ENCODE results near the gene RFPL2.
"Not testable (repeated sequence)": the region's sequence is repeated elsewhere in the genome, so short reads cannot be mapped to it uniquely, and the experiment has no call there.

Gene RFPL2

DNA sequence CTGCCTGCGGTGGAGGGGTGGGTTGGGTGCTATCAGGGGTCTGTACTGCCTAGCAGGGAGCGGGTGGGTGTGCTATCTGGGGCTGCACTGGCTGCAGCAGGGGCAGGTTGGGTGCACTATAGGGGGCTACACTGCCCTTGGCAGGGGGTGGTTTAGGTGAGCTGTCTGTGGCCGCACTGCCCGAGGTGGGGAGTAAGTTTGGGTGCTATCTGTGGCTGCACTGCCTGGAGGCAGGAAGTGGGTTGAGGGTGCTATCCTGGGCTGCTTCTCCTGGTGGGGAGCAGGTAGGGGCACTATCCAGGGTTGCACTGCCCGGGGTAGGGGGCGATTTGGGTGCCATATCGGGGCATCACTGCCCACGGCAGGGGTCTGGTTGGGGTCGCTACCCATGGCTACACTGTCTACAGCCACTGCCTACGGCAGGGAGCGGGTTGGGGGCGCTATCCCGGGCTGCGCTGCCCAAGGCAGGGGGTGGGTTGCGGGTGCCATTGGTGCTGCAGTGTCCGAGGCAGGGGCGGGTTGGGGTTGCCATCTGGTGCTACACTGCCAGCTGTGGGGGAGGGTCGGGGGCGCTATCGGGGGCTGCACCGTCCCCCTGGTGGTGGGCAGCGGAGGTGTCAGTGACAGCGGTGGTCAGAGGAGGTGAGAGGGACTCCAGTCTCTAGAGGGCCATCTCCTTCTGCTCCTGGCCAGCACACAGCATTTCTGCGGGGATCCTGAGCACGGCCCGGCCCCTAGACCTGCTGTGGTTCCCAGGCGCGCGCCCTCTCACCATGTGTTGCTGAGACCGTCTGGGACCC lies 1.3 kb upstream of the RFPL2 start:
- peak; percentile 50 for DNase-seq

DNA sequence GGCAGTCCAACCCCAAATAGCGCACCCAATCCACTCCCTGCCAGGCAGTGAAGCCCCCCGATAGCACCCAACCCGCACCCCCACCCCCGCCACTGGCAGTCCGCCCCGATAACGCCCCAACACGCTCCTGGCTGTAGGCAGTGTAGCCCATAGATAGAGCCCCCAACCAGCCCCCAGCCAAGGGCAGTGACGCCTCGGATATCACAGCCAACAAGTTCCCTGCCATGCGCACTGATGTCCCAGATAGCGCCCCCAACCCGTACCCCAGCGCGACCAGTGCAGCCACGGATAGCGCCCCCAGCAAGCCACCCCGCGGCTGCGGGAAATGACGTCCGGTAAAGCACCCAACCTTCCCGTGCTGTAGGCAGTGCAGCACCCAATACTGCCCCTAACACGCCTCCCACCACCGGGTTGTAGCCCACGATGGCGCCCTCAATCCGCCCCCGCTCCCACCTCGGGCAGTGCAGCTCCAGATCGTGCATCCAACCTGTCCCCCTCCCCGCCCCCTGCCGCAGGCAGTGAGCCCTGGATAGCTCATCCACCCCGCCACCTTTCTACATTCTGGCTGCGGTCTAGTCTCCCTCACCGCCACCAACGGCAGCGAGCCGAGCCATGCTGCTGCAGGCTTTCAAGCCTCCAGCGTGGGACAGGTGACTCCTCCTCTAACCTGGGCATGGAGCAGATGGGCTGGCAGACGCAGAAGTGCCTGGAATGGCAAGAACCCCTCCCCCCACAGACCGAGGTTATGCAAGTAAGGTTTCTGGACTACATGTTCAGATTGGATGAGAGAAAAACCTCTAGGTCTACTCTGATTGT lies 625 bp downstream of the RFPL2 start:
- DNase-seq = peak; percentile 64

DNA sequence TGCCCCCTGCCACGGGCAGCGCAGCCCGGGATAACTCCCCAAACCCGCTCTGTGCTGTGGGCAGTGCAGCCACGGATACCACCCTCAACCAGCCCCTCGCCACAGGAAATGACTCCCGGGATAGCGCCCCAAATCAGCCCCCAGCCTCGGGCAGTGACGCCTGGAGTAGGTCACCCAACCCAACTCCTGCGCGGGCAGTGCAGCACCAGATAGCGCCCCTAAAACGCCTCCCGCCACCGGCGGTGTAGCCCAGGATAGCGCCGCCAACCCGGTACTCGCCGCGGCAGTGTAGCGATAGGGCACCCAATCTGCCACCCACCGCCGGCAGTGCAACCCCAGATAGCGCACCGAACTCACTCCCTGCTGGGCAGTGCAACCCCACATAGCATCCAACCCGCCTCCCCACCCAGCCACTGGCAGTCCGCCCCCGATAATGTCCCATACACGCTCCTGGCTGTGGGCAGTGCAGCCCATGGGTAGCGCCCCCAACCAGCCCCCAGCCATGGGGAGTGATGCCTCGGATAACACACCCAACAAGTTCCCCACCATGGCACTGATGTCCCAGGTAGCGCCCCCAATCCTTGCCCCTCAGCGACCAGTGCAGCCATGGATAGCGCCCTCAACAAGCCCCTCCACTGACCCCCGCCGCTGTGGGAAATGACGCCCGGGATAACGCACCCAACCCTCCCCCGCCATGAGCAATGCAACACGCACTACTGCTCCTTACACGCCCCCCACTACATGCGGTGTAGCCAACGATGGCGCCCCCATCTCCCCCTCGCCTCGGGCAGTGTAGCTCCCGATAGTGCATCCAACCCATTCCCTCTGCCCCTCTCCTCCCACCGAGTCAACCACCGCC lies 1.5 kb downstream of the RFPL2 start:
- no peak for DNase-seq

DNA sequence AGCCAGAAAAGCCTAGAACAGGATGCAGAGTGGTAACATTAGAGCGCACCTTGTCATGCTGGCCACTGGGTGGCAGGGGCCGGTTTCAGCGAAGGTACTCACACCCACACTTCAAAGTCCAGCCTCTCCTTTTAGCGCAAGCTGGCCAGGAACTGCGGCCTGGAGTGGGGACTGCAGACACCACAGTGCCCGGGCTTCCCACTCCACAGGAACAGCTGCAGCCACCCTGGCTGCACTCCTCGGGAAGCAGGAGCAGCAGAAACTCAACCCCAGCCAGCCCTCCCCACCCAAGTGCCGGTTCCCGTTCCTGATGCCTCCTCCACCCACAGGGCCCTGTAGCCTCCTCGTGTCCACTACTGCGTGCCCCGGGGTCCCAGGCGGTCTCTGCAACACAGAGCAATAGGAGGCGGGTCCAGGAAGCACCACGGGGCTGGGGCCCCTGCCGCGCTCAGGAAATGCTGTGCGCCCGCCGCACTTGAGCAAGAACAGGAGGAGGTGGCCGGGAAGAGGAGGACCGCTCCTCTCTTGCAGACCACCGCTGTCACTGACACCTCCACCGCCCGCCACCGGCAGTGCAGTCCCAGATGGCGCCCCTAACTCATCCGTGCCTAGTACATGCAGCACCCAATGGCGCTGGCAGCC lies 2.2 kb downstream of the RFPL2 start:
- peak; percentile 84 for DNase-seq

DNA sequence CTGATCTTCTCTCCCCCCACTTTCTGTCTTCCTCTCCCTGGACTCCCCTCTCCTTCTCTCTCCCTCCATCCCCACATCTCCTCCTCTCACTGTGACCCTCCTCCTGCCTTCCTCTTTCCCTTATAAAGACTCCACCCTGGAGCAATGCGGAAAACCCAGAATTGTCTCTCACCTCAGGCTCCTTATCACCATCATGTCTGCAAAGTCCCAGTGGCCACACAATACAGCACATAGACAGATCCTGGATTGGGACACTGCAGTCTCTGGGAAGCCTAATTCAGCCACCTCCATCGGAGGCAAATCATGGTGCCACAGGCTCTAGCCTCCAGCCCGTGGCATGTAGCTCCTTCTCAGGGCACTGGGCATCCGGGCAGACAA lies 2.7 kb downstream of the RFPL2 start:
- DNase-seq = no peak

DNA sequence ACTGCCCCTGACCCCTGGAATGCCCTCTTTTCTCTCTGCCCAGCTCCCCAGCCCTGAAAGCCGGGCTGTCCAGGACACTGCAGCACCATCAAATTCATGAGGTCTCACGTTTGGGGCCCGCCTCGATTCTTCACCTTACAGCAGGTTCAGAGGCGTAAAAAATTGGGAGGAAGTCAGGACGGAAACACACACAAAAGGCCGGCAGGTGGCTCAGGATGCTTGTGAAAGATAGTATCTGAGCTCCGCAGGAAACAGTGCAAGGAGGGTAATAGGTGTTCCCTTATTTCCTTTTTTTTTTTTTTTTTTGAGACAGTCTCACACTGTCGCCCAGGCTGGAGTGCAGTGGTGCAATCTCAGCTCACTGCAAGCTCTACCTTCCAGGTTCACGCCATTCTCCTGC lies 4.1 kb downstream of the RFPL2 start:
- DNase-seq = no peak

DNA sequence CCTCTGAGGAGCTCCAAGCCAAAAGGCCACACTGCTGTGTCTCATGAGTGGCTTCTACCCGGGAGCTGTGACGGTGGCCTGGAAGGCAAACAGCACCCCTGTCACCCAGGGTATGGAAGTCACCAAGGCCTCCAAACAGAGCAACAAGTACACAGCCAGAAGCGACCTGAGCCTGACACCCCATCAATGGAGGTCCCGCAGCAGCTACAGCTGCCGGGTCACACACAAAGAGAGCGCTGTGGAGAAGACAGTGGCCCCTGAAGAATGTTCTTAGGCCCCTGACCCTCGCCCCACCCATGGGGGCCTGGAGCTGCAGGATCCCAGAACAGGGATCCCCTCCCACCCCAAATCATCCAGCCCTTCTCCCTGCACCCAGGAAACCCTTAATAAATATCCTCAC lies 4.9 kb downstream of the RFPL2 start:
- no peak for DNase-seq

DNA sequence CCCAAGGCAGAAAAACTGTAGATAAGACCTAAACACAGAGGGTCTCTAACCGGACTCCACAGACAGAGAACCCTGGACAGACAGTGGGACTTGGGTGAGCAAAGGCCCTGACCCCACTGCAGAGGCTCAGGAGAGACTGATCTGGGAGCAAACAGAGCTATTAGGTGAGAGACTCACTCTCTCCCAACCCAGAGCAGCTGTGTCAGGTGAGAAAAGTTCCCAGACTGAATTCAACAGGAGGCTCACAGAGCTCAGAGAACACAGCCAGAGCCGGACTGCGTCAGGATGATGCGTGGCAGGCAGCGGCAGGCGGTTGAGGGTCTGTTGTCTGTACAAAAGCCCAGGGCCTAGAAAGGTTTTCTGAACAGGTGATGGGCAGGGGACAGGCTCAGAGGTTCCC lies 5.5 kb downstream of the RFPL2 start:
- DNase-seq = no peak

DNA sequence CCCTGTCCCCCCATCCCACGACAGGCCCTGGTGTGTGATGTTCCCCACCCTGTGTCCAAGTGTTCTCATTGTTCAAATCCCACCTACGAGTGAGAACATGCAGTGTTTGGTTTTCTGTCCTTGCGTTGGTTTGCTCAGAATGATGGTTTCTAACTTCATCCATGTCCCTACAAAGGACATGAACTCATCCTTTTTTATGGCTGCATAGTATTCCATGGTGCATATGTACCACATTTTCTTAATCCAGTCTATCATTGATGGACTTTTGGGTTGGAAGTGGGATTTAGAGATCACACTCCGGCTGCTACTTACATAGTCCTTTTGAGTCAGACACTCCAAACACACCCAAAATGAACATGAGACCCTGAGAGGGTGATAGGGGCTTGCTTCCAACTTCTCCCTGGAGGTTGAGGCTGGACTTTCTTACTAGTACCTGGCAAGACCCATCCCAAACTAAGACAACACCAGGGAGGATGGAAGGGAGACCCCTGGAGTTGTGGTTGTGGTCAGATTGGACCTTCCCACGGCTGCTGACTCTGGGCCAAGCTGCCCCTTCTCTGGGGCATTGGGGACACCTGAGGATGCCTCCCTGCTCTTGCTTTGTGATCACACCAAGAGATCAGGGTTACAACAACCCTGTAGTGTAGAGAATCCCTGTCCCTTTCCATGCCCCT lies 7.2 kb downstream of the RFPL2 start:
- not testable (repeated sequence) for DNase-seq

DNA sequence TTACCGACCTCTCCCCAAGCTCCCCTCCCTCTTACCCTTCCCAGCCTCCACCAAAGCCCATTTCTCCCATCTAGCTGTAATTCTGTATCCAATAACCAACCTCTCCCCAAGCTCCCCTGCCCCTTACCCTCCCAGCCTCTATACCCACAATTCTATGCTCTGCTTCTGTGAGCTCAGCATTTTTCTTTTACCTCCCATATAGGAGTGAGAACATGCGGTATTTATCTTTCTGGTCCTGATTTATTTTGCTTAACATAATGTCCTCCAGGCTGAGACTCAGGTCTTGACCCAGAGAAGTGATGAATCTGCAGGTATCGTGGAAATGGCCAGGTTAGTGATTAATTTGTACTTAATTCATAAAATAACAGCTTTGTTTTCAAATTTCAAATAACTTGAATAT lies 9.0 kb downstream of the RFPL2 start:
- DNase-seq = not testable (repeated sequence)

DNA sequence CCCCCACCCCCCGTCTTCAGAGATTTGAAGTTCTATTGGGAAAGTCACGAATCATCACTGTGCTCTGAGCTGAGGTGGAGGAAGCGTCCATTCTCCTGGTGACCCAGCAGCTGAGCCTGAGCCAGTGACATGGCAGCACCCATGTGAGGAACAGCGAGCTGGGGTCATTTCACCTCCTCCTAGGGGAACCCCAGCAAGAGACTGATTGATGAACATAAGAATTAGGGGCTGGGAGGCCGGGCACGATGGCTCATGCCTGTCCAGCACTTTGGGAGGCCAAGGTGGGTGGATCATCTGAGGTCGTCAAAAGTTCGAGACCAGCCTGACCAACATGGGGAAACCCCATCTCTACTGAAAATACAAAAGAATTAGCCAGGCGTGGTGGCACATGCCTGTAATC lies 11.5 kb downstream of the RFPL2 start:
- not testable (repeated sequence) for DNase-seq

DNA sequence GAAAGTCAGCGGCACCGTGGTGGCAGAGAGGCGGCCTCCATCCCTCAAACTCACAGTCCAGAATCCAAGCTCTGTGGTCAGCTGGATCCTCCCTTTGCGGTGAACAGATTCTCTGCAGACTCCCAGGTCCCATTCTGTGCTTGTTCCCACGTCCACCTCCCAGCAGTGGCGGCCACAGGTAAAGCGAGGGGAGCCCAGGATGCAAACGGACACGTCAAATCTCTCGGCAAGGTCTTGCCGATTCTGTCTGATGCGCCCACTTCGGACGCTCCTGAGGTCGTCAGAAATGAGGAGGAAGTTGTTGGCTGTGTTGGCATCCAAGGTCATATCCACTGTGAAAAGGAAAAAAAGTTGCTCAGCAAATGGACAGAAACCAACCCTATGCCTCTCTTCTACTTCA lies 13.9 kb downstream of the RFPL2 start:
- DNase-seq = not testable (repeated sequence)

DNA sequence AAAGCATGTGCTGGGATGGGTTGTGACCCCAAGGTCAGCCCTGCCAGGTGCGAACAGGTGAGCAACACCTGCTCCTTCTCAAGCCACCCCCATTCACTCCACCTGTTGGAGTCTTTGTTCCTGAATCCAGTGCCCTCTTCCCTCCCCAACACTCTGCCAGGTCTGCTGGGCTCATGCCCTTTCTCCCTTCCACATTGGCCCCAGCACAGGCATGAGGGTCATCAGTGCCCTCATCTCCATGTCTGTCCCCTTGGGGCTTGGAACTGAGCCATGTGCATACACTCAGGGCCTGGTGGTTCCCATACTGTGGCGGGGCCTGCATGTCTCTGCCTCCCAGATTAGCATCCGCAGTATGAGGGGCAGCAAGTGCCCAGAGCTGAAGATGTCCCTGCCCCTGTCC lies 19.1 kb downstream of the RFPL2 start:
- DNase-seq = peak; percentile 52

DNA sequence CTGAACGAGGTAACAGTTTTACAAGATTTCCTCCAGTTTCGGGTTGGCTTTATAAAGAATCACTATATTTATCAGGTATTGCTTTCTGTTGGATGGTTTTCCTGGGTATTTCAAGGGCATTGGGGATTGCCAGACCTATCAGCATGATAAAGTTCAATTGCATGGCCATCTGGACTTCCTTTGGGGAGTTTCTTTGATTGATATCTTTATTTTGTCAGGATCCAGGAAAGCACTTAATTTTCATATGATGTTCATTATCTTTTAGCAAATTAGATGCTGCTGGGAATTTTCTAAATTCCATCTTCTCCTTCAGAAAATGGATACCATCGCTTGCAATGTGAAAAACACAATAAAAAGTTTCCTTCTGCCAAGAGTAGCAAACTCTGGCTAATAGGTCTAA lies 21.2 kb downstream of the RFPL2 start:
- DNase-seq = no peak

DNA sequence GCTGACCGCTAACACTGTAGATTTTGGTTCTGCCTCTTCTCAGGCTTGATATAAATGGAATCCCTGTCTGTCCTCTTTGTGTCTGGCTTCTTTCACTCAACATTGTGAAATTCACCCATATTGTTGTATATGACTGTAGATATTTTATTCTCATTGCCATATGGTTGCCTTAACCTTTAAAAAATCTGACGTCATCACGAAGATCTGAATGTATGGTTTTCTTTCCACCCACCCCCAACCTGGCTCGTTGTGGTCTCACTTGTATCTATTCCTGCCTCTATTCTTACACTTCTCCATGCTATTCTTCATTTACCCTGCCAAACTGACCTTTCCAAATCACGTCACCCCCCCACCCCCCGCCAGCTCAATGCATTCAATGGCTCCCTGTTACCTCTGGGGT lies 23.8 kb downstream of the RFPL2 start:
- no peak for DNase-seq

DNA sequence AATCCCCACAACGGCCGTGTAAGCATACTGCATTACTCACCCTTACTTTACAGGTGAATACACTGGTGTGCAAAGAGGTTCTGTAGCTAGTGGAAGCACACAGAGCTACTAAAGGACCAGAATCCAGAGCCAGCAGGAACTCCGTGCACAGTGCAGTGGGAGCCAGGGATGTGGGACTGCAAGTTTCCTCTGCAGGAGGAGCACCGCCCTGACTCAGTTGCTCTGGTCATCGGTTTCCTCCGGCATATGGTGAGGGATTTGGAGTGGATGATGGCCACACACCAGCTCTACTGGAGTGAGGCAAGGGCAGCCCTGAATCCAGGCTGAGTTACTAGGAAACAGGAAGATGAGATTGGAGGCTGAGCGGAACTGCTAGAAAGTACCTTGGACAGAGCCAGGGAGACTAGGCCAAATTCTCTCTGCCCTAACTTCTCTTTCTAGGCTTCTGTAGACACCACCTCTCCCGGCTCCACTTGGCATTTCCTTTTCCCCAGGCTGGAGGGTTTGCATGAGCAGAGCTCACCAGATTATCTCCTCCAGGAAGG lies 27.6 kb downstream of the RFPL2 start:
- DNase-seq = no peak

DNA sequence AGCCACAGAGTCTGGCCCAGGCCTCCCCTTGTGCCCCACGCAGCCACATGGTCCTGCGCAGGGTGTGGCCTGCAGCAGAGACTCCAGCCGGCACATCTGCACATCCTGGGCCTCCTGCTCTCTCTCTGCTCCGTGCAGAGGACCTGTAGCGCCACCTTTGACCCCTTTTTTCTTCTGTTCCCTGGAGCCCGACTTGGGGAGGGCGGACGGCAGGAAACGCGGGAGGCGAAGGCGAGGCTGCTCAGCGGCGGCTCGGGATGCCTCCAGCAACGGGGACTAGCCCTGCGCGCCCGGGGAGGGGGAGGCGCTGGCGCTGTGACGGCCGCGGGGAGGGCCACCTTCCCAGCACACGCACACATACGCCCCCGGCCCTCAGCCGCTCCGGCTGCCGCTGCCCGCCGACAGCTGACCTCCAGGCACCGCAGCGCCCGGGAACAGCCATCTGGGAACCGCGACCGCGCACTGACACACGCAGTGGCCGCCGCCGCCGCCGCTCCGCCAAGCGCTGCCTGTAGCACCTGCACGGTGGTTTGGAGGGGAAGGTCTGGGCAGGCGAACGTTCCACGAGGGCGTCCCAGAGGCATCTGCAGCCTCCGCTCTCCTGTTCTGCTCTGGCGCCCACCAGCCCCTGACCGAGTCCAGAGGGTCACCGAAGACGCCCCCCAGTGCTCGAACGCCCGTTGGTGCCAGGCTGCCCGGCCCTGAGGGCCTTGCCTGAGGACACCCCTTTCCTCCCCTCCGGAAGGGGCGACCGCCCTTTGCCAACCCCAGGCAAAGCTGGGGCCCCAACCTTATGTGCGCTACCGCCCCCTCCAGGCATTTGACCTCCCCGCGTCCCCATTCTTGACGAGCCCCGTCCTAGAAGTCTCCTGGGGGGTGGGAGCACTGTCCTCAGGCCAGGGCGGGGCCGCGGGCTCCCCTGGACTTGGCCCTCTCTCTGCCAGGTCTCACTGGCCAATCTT lies 28.9 kb downstream of the RFPL2 start:
- DNase-seq = peak; percentile 58

DNA sequence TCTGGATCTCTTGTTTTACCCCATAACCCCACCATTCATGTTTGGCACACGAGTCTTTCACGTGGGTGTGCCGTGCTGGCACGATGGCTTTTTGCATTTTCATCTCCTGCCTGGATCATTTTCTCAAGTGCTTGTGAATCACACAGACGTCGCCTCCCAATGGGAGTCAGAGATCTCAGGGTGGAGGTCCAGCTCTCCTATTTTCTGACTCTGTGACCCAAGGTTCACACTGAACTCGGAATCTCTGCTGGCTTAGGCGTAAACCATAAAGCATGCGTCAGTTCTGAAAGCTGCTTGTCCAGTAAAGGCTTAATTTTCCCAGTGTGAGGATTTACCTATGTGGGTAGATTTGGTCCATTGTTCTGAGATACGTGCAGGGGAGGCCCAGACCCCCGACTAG lies 29.8 kb downstream of the RFPL2 start:
- DNase-seq = no peak

DNA sequence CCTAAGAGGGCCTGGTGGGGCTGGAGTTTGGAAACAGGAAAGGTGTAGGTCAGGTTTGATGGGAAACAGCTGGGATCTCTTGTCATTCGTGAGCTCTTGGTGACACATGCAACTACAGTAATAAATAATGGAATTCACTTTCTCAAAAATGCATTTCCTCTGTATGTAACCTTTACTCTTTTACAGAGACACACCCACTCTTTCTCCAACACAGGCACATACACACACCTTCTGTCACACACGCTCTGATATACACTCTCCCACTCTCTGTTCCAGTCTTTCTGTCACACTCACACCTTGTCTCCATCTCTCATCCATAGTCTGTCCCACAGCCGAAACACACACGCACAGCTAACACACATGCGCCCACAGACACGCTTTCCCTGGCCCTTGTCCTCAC lies 39.2 kb downstream of the RFPL2 start:
- DNase-seq = no peak

DNA sequence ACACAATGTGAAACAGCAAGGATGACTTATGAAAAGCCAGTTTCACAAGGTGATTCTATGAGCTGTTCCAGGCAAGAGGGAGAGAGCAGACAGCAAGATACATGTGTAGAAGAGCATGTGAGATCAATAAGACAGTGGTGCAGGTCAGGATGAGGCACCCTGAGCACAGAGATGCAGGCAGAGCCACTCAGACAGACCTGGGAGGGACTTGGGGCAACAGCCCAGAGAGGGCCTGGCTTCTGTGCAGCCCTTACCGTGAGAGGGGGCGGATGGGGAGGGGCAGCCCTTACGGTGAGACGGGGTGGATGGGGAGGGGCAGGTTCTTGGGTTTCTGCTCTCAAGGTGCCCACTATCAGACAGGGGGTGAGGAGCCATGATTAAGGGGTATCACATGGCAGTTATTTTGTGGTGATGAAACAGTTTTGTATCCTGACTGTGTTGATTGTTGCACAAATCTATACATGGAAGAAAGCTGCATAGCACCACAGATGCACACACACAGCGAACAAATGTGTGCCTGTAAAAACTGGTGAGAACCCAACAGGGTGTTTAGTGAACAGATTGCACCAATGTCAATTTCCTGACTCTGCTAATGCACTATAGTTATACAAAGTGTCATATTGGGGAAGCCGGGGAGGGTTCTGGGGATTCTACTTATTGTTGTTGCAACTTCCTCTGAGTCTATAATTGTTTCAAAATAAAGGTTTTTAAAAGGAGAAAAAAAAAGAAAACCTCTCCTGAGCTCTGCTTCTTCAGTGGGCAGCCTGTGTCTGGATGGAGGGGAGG lies 40.6 kb downstream of the RFPL2 start:
- DNase-seq = no peak

Measured in NCI-H146 (cell line).